ENCODE data around the gene C17orf50.

Gene C17orf50

DNA sequence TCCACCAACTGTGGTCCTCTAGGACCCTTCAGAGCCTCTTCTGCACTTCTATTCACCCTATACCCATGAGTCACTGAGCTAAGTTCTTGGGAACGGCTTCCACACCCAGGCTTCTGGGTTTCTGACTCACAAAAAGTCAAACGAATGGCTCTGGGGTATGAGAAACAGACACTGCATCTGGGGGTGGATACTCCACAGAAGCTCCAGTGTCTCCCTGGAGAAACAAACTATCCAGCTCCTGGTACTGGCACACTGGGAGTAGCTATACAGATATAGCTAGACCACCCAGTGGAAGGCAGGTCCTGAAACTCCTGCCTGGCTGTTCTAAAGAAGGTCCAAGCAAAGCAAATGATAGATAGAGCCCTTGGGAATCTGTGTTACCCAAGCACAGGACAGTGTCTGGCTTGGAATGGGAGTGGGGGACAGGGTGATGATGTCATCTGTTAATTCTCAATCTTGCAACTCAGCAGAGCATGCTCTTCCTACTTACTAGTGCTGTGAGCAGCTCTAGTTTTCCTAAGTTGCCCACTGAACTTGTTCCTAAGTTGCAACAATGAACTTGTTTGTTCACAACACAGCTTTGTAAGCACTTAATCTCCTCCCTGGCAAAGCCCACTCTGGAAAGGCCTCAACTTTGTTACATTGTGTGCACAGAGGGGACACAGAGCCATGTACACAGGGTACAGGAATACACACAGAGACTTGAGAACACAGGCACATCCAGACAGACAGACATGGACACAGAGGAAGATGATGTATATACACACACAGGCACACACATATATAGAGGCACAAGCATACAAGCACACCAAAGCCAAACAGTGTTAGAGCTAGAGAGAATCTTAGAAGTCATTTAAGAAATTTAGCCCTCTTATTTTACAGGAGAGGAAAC lies 28.0 kb downstream of the C17orf50 start:
- peak; percentile 89 for DNase-seq (ENCODE audit: low read depth, low spot score)
- in situ Hi-C loops (cut with HindIII; ENCODE audit: low sequenced_read_pairs), result no loop called here
- TF ChIP-seq, protein P1, sequence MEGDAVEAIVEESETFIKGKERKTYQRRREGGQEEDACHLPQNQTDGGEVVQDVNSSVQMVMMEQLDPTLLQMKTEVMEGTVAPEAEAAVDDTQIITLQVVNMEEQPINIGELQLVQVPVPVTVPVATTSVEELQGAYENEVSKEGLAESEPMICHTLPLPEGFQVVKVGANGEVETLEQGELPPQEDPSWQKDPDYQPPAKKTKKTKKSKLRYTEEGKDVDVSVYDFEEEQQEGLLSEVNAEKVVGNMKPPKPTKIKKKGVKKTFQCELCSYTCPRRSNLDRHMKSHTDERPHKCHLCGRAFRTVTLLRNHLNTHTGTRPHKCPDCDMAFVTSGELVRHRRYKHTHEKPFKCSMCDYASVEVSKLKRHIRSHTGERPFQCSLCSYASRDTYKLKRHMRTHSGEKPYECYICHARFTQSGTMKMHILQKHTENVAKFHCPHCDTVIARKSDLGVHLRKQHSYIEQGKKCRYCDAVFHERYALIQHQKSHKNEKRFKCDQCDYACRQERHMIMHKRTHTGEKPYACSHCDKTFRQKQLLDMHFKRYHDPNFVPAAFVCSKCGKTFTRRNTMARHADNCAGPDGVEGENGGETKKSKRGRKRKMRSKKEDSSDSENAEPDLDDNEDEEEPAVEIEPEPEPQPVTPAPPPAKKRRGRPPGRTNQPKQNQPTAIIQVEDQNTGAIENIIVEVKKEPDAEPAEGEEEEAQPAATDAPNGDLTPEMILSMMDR (IDR thresholded peaks at IDR 0.05; ENCODE audit: low read depth, low read length), result no peak
- H3K4me3 ChIP-seq (ENCODE audit: low read depth, low read length), result no peak overlapping the region

DNA sequence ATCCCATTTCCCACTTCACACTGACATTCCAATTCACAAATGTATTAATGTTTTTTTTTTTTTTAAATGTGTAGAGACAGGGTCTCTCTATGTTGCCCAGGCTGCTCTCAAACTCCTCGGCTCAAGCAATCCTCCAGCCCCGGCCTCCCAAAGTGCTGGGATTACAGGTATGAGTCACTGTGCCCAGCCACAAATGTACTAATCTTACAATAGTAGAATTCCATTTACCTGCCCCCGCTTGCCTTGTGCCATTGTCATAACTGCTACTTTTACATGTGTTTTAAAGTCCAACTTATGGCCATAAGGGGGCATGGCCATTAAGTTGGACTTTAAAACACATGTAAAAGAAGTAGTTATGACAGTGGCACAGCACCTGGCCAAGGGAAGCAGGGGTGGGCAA lies 30.2 kb downstream of the C17orf50 start:
- DNase-seq (ENCODE audit: low read depth, low spot score), result no peak
- no peak overlapping the region for H3K4me3 ChIP-seq (ENCODE audit: low read depth, low read length)
- in situ Hi-C loops (cut with HindIII; ENCODE audit: low sequenced_read_pairs), result no loop called here
- TF ChIP-seq, protein P1 (IDR thresholded peaks at IDR 0.05; ENCODE audit: low read depth, low read length), result no peak

DNA sequence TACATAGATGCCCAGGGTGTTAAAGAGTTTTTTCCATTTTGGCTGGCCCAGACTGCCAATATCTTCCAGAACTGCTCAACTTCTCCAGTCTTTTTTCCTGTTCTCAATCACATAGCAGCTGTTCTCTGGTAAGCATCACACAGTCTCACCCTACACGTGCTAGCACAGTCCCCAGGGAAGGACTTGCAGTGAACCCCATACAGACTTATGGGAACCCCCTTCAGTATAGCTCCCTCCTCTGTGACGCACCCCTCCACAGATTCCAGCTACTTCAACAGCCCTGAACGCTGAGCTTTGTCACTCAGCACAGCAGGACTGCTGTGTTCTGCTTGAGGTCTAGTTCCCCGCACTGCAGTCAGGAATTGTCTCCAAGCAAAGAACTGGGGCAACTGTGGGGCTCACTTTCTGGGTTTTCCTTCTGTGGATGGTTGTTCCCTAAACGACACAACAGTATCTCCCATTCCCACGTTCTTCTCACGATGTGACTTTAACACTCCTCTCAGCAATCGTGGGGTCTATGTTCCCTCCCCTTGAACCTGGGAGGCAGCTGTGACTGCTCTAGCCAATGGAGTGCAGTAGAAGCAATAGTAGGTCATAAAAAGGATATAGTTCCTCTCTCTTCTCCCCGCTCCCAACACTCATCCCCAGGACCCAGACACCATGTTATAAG lies 31.1 kb downstream of the C17orf50 start:
- H3K4me3 ChIP-seq (ENCODE audit: low read depth, low read length), result no peak overlapping the region
- no peak for DNase-seq (ENCODE audit: low read depth, low spot score)
- TF ChIP-seq, protein P1 (IDR thresholded peaks at IDR 0.05; ENCODE audit: low read depth, low read length), result no peak
- in situ Hi-C loops (cut with HindIII; ENCODE audit: low sequenced_read_pairs), result no loop called here

DNA sequence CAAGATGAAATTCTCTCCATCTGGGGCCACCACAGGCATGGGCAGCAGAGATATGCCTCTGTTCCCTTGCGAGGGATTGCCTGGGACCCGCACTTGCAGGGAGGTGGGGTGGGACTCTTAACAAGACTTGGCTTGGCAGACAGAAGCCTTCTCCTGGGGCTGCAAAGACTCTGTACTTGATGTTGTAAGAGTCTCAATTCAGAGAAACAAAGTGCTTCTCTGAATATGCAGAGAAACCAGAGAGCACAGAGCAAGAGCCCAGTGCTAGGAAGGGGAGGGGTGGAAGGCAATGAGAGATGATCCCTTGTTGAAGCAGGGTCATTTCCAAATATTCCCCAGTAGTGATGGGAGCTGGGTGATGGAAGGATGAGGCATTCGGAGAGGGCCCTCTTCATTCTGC lies 32.6 kb downstream of the C17orf50 start:
- in situ Hi-C loops (cut with HindIII; ENCODE audit: low sequenced_read_pairs), result no loop called here
- no peak for DNase-seq (ENCODE audit: low read depth, low spot score)
- no peak overlapping the region for H3K4me3 ChIP-seq (ENCODE audit: low read depth, low read length)
- TF ChIP-seq, protein P1 (IDR thresholded peaks at IDR 0.05; ENCODE audit: low read depth, low read length), result no peak

DNA sequence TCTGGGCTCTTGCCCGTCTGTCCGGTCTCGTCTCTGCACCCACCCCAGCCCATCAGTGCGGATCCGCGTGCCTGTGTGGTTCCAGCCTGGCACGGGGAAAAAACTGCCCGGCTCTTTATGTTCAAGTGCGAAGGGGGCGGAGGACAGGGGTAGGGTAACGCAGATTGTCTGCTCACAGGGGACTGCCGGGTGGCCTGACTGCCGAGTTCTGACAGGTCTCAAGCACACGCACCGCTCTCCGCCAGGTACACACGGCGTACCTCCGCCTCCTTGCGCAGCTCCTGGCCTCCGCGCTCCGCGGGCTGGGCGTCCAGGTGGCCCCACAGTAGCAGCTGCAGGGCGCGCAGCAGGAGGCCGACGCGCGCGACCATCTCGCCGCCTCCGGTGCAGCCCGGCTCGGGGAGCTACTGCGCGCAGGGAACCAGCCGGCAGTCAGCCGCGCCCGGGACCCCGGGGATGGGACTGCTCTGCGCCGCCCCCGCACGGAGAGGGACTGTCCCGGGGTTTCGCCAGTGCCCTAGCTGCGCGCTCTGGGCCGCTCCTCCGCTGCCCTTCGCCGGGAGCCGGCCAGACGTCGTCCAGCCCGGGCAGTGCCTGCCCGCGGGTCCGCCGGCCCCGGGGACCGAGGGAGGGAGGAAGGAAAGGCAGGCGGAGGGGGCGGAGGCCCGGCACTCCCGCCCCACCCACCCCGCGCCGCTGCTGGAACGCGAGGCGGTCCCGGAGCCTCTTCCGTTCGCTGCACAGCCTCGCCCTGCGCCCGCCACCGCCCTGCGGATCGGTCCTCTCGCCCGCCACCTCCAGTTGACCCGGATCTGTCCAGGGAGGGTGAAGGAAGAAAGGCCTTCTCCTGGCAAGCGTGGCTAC lies 34.6 kb downstream of the C17orf50 start, which contains the start of gene MMP28:
MMP28 (minus strand) TSS at position 635 of the 864 bp plus-strand sequence; CDS start at position 371, 264 bp downstream.
- H3K4me3 ChIP-seq (ENCODE audit: low read depth, low read length), result peak within 1 kb of the TSS; percentile 27
- in situ Hi-C loops (cut with HindIII; ENCODE audit: low sequenced_read_pairs), result no loop called here
- DNase-seq (ENCODE audit: low read depth, low spot score), result no peak
- TF ChIP-seq, protein P1 (IDR thresholded peaks at IDR 0.05; ENCODE audit: low read depth, low read length), result no peak

DNA sequence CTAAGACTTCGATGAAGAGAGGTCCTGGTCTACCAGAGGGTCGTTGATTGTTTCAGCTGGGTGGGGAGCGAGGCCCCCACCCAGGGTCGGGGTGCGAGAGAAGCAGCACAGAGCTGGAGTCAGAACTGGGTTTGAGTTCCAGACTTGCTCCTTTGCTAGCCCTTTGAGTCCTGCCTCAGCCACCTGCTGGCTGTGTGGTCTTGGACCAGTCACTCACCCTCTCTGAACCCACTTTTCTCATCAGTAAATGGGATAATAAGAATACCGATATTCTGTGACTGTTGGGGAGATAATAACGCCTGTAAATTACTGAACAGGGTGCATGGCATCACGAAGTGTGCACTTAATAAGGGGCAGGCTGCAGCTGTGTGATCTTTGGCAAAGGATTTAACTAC lies 35.2 kb downstream of the C17orf50 start:
- no peak for DNase-seq (ENCODE audit: low read depth, low spot score)
- TF ChIP-seq, protein P1 (IDR thresholded peaks at IDR 0.05; ENCODE audit: low read depth, low read length), result no peak
- no peak overlapping the region for H3K4me3 ChIP-seq (ENCODE audit: low read depth, low read length)
- in situ Hi-C loops (cut with HindIII; ENCODE audit: low sequenced_read_pairs), result no loop called here

Data from astrocyte of the spinal cord (primary cell).